GM12872 (cell line): ENCODE measurements around the gene EIF2S2.

Experiments
- CTCF ChIP-seq: IDR thresholded peaks from 3 replicates; pipeline ENCODE4 v1.5.1; 2011; ENCODE audit warnings: low read depth, mild to moderate bottlenecking, low read length, moderate library complexity; ENCODE audit not compliant: insufficient read depth

Gene EIF2S2

GRCh38 chr20:34085544-34086040, 26.5 kb downstream of the EIF2S2 start:
- TF ChIP-seq CTCF: no peak

- no peak for TF ChIP-seq CTCF
Observed at GRCh38 chr20:34084227-34084923, 27.7 kb downstream of the EIF2S2 start.

- no peak for TF ChIP-seq CTCF
Observed at GRCh38 chr20:34083781-34084180, 28.3 kb downstream of the EIF2S2 start.

- TF ChIP-seq CTCF: no peak
Observed at GRCh38 chr20:34083137-34083536, 28.9 kb downstream of the EIF2S2 start.

GRCh38 chr20:34082232-34082887, 29.7 kb downstream of the EIF2S2 start:
- TF ChIP-seq CTCF: no peak

- TF ChIP-seq CTCF: no peak
Observed at GRCh38 chr20:34079818-34080217, 32.2 kb downstream of the EIF2S2 start.

- TF ChIP-seq CTCF: no peak
Observed at GRCh38 chr20:34078540-34078939, 33.5 kb downstream of the EIF2S2 start.
